Naive thymus-derived CD4-positive, alpha-beta T cell (primary cell): Measurements from ENCODE around the gene SPINT3. TPM values are rescaled to one million over a fixed set of nuclear protein-coding genes. Genes with fewer than 3 reads are reported as not detected.

Experiments used
- ATAC-seq: fragments of 150-1000 bp; cut with Tn5 transposase; 2 replicates; pipeline ENCODE4 v1.10.0; 2021; ENCODE audit warnings: mild to moderate bottlenecking, moderate library complexity
- CTCF ChIA-PET: fragments of 350-600 bp; sonication (Branson Sonifier 250); formaldehyde crosslinking; loops from one replicate; lab custom pipeline; 2021; ENCODE audit warnings: antibody characterized with exemption; lab: Charles Lee
- POLR2A ChIA-PET: fragments of 350-600 bp; sonication (Branson Sonifier 250); formaldehyde crosslinking; loops from one replicate; lab custom pipeline; 2021; ENCODE audit warnings: antibody characterized with exemption, inconsistent platforms; lab: Charles Lee
- DNase-seq, 9 donors: peaks; one replicate each; pipeline versions ENCODE4 v3.0.0 to v3.0.0-alpha.2; 2020 to 2022; ENCODE audit warnings: mixed read lengths in 1 of 9
- H3K27ac ChIP-seq: one replicate; pipeline ENCODE4 v1.7.0; 2013; ENCODE audit warnings: mild to moderate bottlenecking, low read depth, low read length, moderate library complexity
- H3K27me3 ChIP-seq, 2 donors: one replicate each; pipeline ENCODE4 v1.7.0; 2013; ENCODE audit warnings: low read length in 2 of 2, mild to moderate bottlenecking in 2 of 2, moderate library complexity in 2 of 2; ENCODE audit not compliant: control insufficient read depth in 2 of 2, insufficient read depth in 2 of 2
- H3K36me3 ChIP-seq, 3 experiments: 1 replicate in 2 of 3; 2 replicates in 1 of 3; pipeline ENCODE4 v1.7.0; 2013; ENCODE audit warnings: low read length in 3 of 3, mild to moderate bottlenecking in 3 of 3, moderate library complexity in 1 of 3; ENCODE audit not compliant: insufficient read depth in 3 of 3, control insufficient read depth in 2 of 3
- H3K4me1 ChIP-seq, 2 donors: one replicate each; pipeline ENCODE4 v1.7.0; 2013; ENCODE audit warnings: low read length in 2 of 2, mild to moderate bottlenecking in 2 of 2, moderate library complexity in 1 of 2; ENCODE audit not compliant: control insufficient read depth in 2 of 2, insufficient read depth in 2 of 2
- H3K4me3 ChIP-seq: 2 replicates; pipeline ENCODE4 v1.7.0; 2013; ENCODE audit warnings: mild to moderate bottlenecking, low read length
- H3K9me3 ChIP-seq, 3 experiments: 1 replicate in 2 of 3; 2 replicates in 1 of 3; pipeline ENCODE4 v1.7.0; 2013; ENCODE audit warnings: low read length in 3 of 3; ENCODE audit not compliant: control insufficient read depth in 2 of 3
- H3K27ac Mint-ChIP-seq, 9 donors: one replicate each; pipeline ENCODE4 v1.8.0; 2020 to 2022; ENCODE audit warnings: mixed read lengths in 9 of 9, mild to moderate bottlenecking in 8 of 9, moderate library complexity in 5 of 9, inconsistent platforms in 2 of 9
- H3K27me3 Mint-ChIP-seq, 5 donors: one replicate each; pipeline ENCODE4 v1.8.0; 2021 to 2022; ENCODE audit warnings: mixed read lengths in 5 of 5, mild to moderate bottlenecking in 1 of 5
- H3K36me3 Mint-ChIP-seq, 5 donors: one replicate each; pipeline ENCODE4 v1.8.0; 2020 to 2022; ENCODE audit warnings: mixed read lengths in 5 of 5, mild to moderate bottlenecking in 3 of 5, inconsistent platforms in 1 of 5
- H3K4me1 Mint-ChIP-seq, 7 donors: one replicate each; pipeline ENCODE4 v1.8.0; 2020 to 2022; ENCODE audit warnings: mixed read lengths in 7 of 7, mild to moderate bottlenecking in 3 of 7, inconsistent platforms in 1 of 7
- H3K4me3 Mint-ChIP-seq, 10 donors: one replicate each; pipeline ENCODE4 v1.8.0; 2020 to 2022; ENCODE audit warnings: mild to moderate bottlenecking in 10 of 10, mixed read lengths in 10 of 10, moderate library complexity in 6 of 10, inconsistent platforms in 2 of 10
- H3K9me3 Mint-ChIP-seq, 11 donors: one replicate each; pipeline ENCODE4 v1.8.0; 2020 to 2022; ENCODE audit warnings: mixed read lengths in 11 of 11, mild to moderate bottlenecking in 4 of 11, inconsistent platforms in 1 of 11, moderate library complexity in 1 of 11
- intact Hi-C, 2 donors: fragments of 100-400 bp; cut with micrococcal nuclease; formaldehyde crosslinking; loops; one replicate each; pipeline ENCODE4 v1.15.1; 2023
- polyA plus RNA-seq, 2 donors: library from polyadenylated mRNA; unstranded; fragments of 300-500 nt; fragmentation: Illumina TruSeq; gene quantifications; one replicate each; pipeline ENCODE4 v1.2.3, GENCODE V29; 2021
- total RNA-seq, 6 experiments: library from RNA in 5 of 6; stranded (reverse) in 5 of 6; gene quantifications; 1 replicate in 5 of 6; 2 replicates in 1 of 6; pipeline ENCODE4 v1.2.3 and lab custom pipeline; 2021 to 2026

Gene SPINT3
- total and polyA plus RNA-seq, 7 experiments from 2014 or later, result not detected

- DNase-seq (no peak), ATAC-seq (no peak)
- no peak overlapping the region for H3K4me3 ChIP-seq
- H3K27ac ChIP-seq, result no peak overlapping the region
- no peaks in the 10 kb centered on the region for H3K9me3 ChIP-seq
- POLR2A ChIA-PET, result no interaction called here
- Mint-ChIP-seq H3K27me3 (peaks cover 19 to 46% (median 27%) of the 10 kb centered on the region in 5 donors), H3K36me3 (peaks cover 0 to 4% (median 0%) of the 10 kb centered on the region in 5 donors), H3K27ac (no peak overlapping the region), H3K4me1 (peaks cover 0 to 7% (median 4%) of the 10 kb centered on the region in 7 donors), H3K9me3 (peaks cover 0 to 1% (median 0%) of the 10 kb centered on the region in 11 donors), H3K4me3 (no peak overlapping the region)
- intact Hi-C loops, result no loop called here
- H3K4me1 ChIP-seq, result peaks cover 3 to 7% of the 10 kb centered on the region in 2 donors
- CTCF ChIA-PET, result interaction anchor here (0.5 kb wide), 1 partner anchor 8 kb away, joined by 3 read pairs; no protein-coding TSS in a partner anchor
- no peaks in the 10 kb centered on the region for H3K36me3 ChIP-seq
- peaks cover 0 to 8% of the 10 kb centered on the region in 2 donors for H3K27me3 ChIP-seq
Observed at GRCh38 chr20:45467172-45467571, 48.2 kb downstream of the SPINT3 start.

- peaks cover 0 to 7% (median under 1%) of the 10 kb centered on the region in 7 donors for H3K4me1 Mint-ChIP-seq
- intact Hi-C loops, result no loop called here
Observed at GRCh38 chr20:45465491-45466266, 49.7 kb downstream of the SPINT3 start.

GRCh38 chr20:45463709-45464108, 51.7 kb downstream of the SPINT3 start:
- intact Hi-C loops, result no loop called here
- Histone ChIP-seq H3K4me3 (no peak overlapping the region), H3K27me3 (no peaks in the 10 kb centered on the region), H3K9me3 (no peaks in the 10 kb centered on the region), H3K36me3 (no peaks in the 10 kb centered on the region), H3K27ac (no peak overlapping the region), H3K4me1 (no peaks in the 10 kb centered on the region)
- no peaks in the 10 kb centered on the region for H3K4me1 Mint-ChIP-seq
- H3K4me3 Mint-ChIP-seq, result no peak overlapping the region
- peaks cover 0 to 4% (median 0%) of the 10 kb centered on the region in 5 donors for H3K36me3 Mint-ChIP-seq
- no peak overlapping the region for H3K27ac Mint-ChIP-seq
- ChIA-PET POLR2A (no interaction called here), CTCF (no interaction called here)
- no peak for DNase-seq
- no peak for ATAC-seq
- peaks cover 5 to 37% (median 12%) of the 10 kb centered on the region in 5 donors for H3K27me3 Mint-ChIP-seq
- no peaks in the 10 kb centered on the region for H3K9me3 Mint-ChIP-seq

More at GRCh38 chr20:45465491-45466266, 49.7 kb downstream of the SPINT3 start:
- ATAC-seq, result no peak
- Mint-ChIP-seq H3K9me3 (no peaks in the 10 kb centered on the region), H3K36me3 (peaks cover 0 to 4% (median 0%) of the 10 kb centered on the region in 5 donors), H3K4me3 (no peak overlapping the region), H3K27me3 (peaks cover 7 to 46% (median 18%) of the 10 kb centered on the region in 5 donors), H3K27ac (no peak overlapping the region)
- H3K4me1 ChIP-seq, result peaks cover 3 to 7% of the 10 kb centered on the region in 2 donors
- DNase-seq, result no peak
- H3K9me3 ChIP-seq, result no peaks in the 10 kb centered on the region
- ChIA-PET POLR2A (interaction anchor here (1.1 kb wide), 1 partner anchor 28 kb away, joined by 4 read pairs; no protein-coding TSS in a partner anchor), CTCF (no interaction called here)
- H3K4me3 ChIP-seq, result no peak overlapping the region
- H3K27ac ChIP-seq, result no peak overlapping the region
- H3K36me3 ChIP-seq, result no peaks in the 10 kb centered on the region
- H3K27me3 ChIP-seq, result peaks cover 0 to 8% of the 10 kb centered on the region in 2 donors

- no peak overlapping the region for H3K4me3 Mint-ChIP-seq
- Histone ChIP-seq H3K9me3 (no peaks in the 10 kb centered on the region), H3K36me3 (no peaks in the 10 kb centered on the region), H3K27me3 (no peaks in the 10 kb centered on the region), H3K4me3 (no peak overlapping the region), H3K27ac (no peak overlapping the region), H3K4me1 (no peaks in the 10 kb centered on the region)
- H3K27ac Mint-ChIP-seq, result no peak overlapping the region
- POLR2A ChIA-PET, result no interaction called here
- CTCF ChIA-PET, result no interaction called here
- intact Hi-C loops, result no loop called here
- ATAC-seq, result no peak
- DNase-seq, result no peak
- no peaks in the 10 kb centered on the region for H3K4me1 Mint-ChIP-seq
- peaks cover 0 to 4% (median 0%) of the 10 kb centered on the region in 5 donors for H3K36me3 Mint-ChIP-seq
- H3K27me3 Mint-ChIP-seq, result peaks cover 0 to 30% (median 7%) of the 10 kb centered on the region in 5 donors
- H3K9me3 Mint-ChIP-seq, result no peaks in the 10 kb centered on the region
Observed at GRCh38 chr20:45462711-45463509, 52.5 kb downstream of the SPINT3 start.

Other genes with a start within 250 kb of the SPINT3 start
- gene RBPJL, start 208.8 kb downstream of the SPINT3 start, total RNA-seq, result not detected
- gene RBPJL, start 208.8 kb downstream of the SPINT3 start, polyA plus RNA-seq, result not detected
- gene MATN4, start 207.3 kb downstream of the SPINT3 start, total RNA-seq, result 1 to 10 TPM in 1 of 5 experiments, not detected in 4; 2.3 TPM
- gene MATN4, start 207.3 kb downstream of the SPINT3 start, polyA plus RNA-seq, result not detected
- gene SDC4, start 167.2 kb downstream of the SPINT3 start, total RNA-seq, result 10 to 100 TPM in 1 of 5 experiments, 1 to 10 TPM in 1, under 1 TPM in 3; 0.38 to 46.7 (median 0.56) TPM
- under 1 TPM in 1 of 2 donors, not detected in 1; 0.21 TPM for gene SDC4, start 167.2 kb downstream of the SPINT3 start, polyA plus RNA-seq
- 100 to 1,000 TPM in 1 of 5 experiments, 10 to 100 TPM in 4; 23.9 to 111 (median 67.1) TPM for gene SYS1, start 152.5 kb downstream of the SPINT3 start, total RNA-seq
- 10 to 100 TPM; 34.5 to 42.3 TPM for gene SYS1, start 152.5 kb downstream of the SPINT3 start, polyA plus RNA-seq
- gene TP53TG5, start 137.3 kb downstream of the SPINT3 start, total RNA-seq, result under 1 TPM in 3 of 5 experiments, not detected in 2; 0.19 to 0.48 (median 0.46) TPM
- gene TP53TG5, start 137.3 kb downstream of the SPINT3 start, polyA plus RNA-seq, result under 1 TPM; 0.14 to 0.24 TPM
- 10 to 100 TPM; 12.2 to 22.7 (median 16.3) TPM for gene DBNDD2, start 107.3 kb downstream of the SPINT3 start, total RNA-seq
- gene DBNDD2, start 107.3 kb downstream of the SPINT3 start, polyA plus RNA-seq, result 10 to 100 TPM; 15.3 to 22.9 TPM
- gene PIGT, start 99.5 kb downstream of the SPINT3 start, total RNA-seq, result 100 to 1,000 TPM in 1 of 5 experiments, 10 to 100 TPM in 4; 78.7 to 140 (median 85.0) TPM
- 10 to 100 TPM; 82.7 to 98.9 TPM for gene PIGT, start 99.5 kb downstream of the SPINT3 start, polyA plus RNA-seq
- gene WFDC2, start 45.9 kb downstream of the SPINT3 start, total RNA-seq, result 1 to 10 TPM in 2 of 5 experiments, under 1 TPM in 2, not detected in 1; 0.36 to 1.7 (median 1.0) TPM
- not detected for gene WFDC2, start 45.9 kb downstream of the SPINT3 start, polyA plus RNA-seq
- not detected for gene WFDC6, start 23.9 kb upstream of the SPINT3 start, total RNA-seq
- not detected for gene WFDC6, start 23.9 kb upstream of the SPINT3 start, polyA plus RNA-seq
- gene EPPIN, start 31.8 kb upstream of the SPINT3 start, total RNA-seq, result not detected
- gene EPPIN, start 31.8 kb upstream of the SPINT3 start, polyA plus RNA-seq, result not detected
- gene WFDC8, start 63.7 kb upstream of the SPINT3 start, total RNA-seq, result not detected
- gene WFDC8, start 63.7 kb upstream of the SPINT3 start, polyA plus RNA-seq, result not detected
- not detected for gene WFDC10A, start 114.1 kb upstream of the SPINT3 start, total RNA-seq
- gene WFDC10A, start 114.1 kb upstream of the SPINT3 start, polyA plus RNA-seq, result not detected
- not detected for gene WFDC9, start 115.7 kb upstream of the SPINT3 start, total RNA-seq
- not detected for gene WFDC9, start 115.7 kb upstream of the SPINT3 start, polyA plus RNA-seq
- not detected for gene WFDC11, start 154.6 kb upstream of the SPINT3 start, total RNA-seq
- gene WFDC11, start 154.6 kb upstream of the SPINT3 start, polyA plus RNA-seq, result not detected
- not detected for gene WFDC13, start 186.4 kb upstream of the SPINT3 start, total RNA-seq
- not detected for gene WFDC13, start 186.4 kb upstream of the SPINT3 start, polyA plus RNA-seq
- not detected for gene WFDC10B, start 189.4 kb upstream of the SPINT3 start, total RNA-seq
- gene WFDC10B, start 189.4 kb upstream of the SPINT3 start, polyA plus RNA-seq, result not detected
- gene SPINT4, start 206.7 kb upstream of the SPINT3 start, total RNA-seq, result not detected
- not detected for gene SPINT4, start 206.7 kb upstream of the SPINT3 start, polyA plus RNA-seq